HepG2 (cell line): ENCODE results near the gene CCL27. TPM values are rescaled to one million over a fixed set of nuclear protein-coding genes. Genes with fewer than 3 reads are reported as not detected.

ENCODE experiments used
- BRF2 ChIP-seq: sonication (generic); formaldehyde crosslinking; IDR thresholded peaks from 2 replicates; pipeline ENCODE4 v1.8.1; 2022; ENCODE audit warnings: mild to moderate bottlenecking, missing genetic modification reagents
- CSRNP2 ChIP-seq: sonication (generic); formaldehyde crosslinking; conservative IDR thresholded peaks from 2 replicates; pipeline ENCODE4 v1.8.0; 2022; ENCODE audit warnings: low read depth, missing genetic modification reagents
- EZH2 ChIP-seq: conservative IDR thresholded peaks from 2 replicates; pipeline ENCODE4 v1.6.1; 2012; ENCODE audit warnings: mild to moderate bottlenecking, low read depth, low read length, moderate library complexity
- KLF12 ChIP-seq: sonication (generic); formaldehyde crosslinking; IDR thresholded peaks from 2 replicates; pipeline ENCODE4 v1.4.0; 2020; ENCODE audit warnings: missing genetic modification reagents, borderline replicate concordance
- MTERF4 ChIP-seq: sonication (generic); formaldehyde crosslinking; IDR thresholded peaks from 2 replicates; pipeline ENCODE4 v1.8.0; 2023; ENCODE audit warnings: mild to moderate bottlenecking, missing genetic modification reagents
- NFKB2 ChIP-seq: sonication (generic); formaldehyde crosslinking; IDR thresholded peaks from 2 replicates; pipeline ENCODE4 v1.4.0; 2020; ENCODE audit warnings: missing genetic modification reagents, borderline replicate concordance
- PITX1 ChIP-seq: sonication (generic); formaldehyde crosslinking; IDR thresholded peaks from 2 replicates; pipeline ENCODE4 v1.5.1; 2020; ENCODE audit warnings: mild to moderate bottlenecking, missing genetic modification reagents
- PRDM10 ChIP-seq: sonication (generic); formaldehyde crosslinking; IDR thresholded peaks from 2 replicates; pipeline ENCODE4 v1.4.0; 2020; ENCODE audit warnings: low read depth, missing genetic modification reagents
- SAFB2 ChIP-seq: sonication (generic); formaldehyde crosslinking; IDR thresholded peaks from 2 replicates; pipeline ENCODE4 v1.5.1; 2020; ENCODE audit warnings: missing genetic modification reagents, low read depth, mild to moderate bottlenecking, borderline replicate concordance
- ZBED4 ChIP-seq: sonication (generic); formaldehyde crosslinking; IDR thresholded peaks from 2 replicates; pipeline ENCODE4 v1.4.0; 2020; ENCODE audit warnings: missing genetic modification reagents, borderline replicate concordance
- ZBTB8A ChIP-seq: sonication (generic); formaldehyde crosslinking; IDR thresholded peaks from 2 replicates; pipeline ENCODE4 v1.4.0; 2020; ENCODE audit warnings: mild to moderate bottlenecking, low read depth, missing genetic modification reagents, borderline replicate concordance
- ZNF17 ChIP-seq: sonication (generic); formaldehyde crosslinking; IDR thresholded peaks from 2 replicates; pipeline ENCODE4 v1.5.0; 2020; ENCODE audit warnings: mild to moderate bottlenecking, missing genetic modification reagents
- ZNF792 ChIP-seq: IDR thresholded peaks from 2 replicates; pipeline ENCODE4 v1.6.1; 2016
- polyA plus RNA-seq, 8 experiments: library from polyadenylated mRNA; depleted of rRNA in 3 of 8; stranded (reverse) in 7 of 8; unstranded in 1 of 8; fragments of >200 nt; fragmentation: Illumina TruSeq in 4 of 8; extraction: Trizol in 4 of 8; gene quantifications; 2 replicates each; pipeline versions ENCODE4 v1.2.1 to v1.2.3, GENCODE V29; 2011 to 2016; ENCODE audit warnings: low read depth in 4 of 8, missing spikeins in 1 of 8, mixed read lengths in 1 of 8; ENCODE audit not compliant: insufficient read depth in 1 of 8
- total RNA-seq, 5 experiments: library from RNA; depleted of rRNA; stranded (reverse); fragments of >200 nt; fragmentation: Illumina TruSeq; extraction: Trizol; gene quantifications; 2 replicates each; pipeline ENCODE4 v1.2.3, GENCODE V29; 2016; ENCODE audit warnings: low read depth in 1 of 5

CCL27 gene
- total and polyA plus RNA-seq, 2 of the 13 experiments (the other 11 are each of a cell fraction or from before 2014, with no cell fraction given) = not detected

GRCh38 chr9:34637356-34638137 is 24.9 kb downstream of the CCL27 start, which contains the start of gene SIGMAR1 (continued):
- TF ChIP-seq ZNF17 (CRISPR knock-in tag) (no peak), ZBTB8A (CRISPR knock-in tag) (no peak), ZNF792 (CRISPR knock-in tag) (peak; percentile 78; the same call in 1 of the 2 replicates), CSRNP2 (CRISPR knock-in tag) (no peak), KLF12 (CRISPR knock-in tag) (no peak; the same call in 1 of the 2 replicates), NFKB2 (CRISPR knock-in tag) (peak; percentile 70), EZH2 (no peak), PITX1 (peak; percentile 25; the same call in 1 of the 2 replicates), MTERF4 (CRISPR knock-in tag) (no peak), BRF2 (CRISPR knock-in tag) (peak; percentile 82), PRDM10 (CRISPR knock-in tag) (peak; percentile 99), ZBED4 (CRISPR knock-in tag) (no peak; the same call in 1 of the 2 replicates), SAFB2 (CRISPR knock-in tag) (no peak; the same call in 1 of the 2 replicates)
